ENCODE results near the gene MINAR1.
"Not testable (repeated sequence)": the region's sequence is repeated elsewhere in the genome, so short reads cannot be mapped to it uniquely, and the experiment has no call there.

The MINAR1 gene, protein sequence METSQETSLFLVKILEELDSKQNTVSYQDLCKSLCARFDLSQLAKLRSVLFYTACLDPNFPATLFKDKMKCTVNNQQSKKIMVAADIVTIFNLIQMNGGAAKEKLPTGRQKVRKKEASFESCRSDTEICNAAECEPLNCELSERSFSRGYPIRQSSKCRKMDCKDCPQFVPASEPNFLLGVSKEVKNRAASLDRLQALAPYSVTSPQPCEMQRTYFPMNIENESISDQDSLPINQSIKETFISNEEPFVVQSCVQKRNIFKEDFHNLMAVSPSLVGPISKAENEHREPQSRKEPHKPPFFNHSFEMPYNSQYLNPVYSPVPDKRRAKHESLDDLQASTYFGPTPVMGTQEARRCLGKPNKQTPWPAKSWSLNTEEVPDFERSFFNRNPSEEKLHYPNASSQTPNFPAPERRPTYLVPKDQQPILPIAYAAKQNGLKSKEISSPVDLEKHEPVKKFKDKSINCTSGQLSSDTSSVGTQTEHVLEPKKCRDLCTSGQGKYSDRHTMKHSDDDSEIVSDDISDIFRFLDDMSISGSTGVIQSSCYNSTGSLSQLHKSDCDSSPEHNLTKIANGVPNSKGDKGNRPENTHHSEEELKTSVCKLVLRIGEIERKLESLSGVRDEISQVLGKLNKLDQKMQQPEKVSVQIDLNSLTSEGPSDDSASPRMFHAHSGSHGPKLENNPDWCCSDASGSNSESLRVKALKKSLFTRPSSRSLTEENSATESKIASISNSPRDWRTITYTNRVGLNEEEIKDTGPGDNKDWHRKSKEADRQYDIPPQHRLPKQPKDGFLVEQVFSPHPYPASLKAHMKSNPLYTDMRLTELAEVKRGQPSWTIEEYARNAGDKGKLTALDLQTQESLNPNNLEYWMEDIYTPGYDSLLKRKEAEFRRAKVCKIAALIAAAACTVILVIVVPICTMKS

DNA sequence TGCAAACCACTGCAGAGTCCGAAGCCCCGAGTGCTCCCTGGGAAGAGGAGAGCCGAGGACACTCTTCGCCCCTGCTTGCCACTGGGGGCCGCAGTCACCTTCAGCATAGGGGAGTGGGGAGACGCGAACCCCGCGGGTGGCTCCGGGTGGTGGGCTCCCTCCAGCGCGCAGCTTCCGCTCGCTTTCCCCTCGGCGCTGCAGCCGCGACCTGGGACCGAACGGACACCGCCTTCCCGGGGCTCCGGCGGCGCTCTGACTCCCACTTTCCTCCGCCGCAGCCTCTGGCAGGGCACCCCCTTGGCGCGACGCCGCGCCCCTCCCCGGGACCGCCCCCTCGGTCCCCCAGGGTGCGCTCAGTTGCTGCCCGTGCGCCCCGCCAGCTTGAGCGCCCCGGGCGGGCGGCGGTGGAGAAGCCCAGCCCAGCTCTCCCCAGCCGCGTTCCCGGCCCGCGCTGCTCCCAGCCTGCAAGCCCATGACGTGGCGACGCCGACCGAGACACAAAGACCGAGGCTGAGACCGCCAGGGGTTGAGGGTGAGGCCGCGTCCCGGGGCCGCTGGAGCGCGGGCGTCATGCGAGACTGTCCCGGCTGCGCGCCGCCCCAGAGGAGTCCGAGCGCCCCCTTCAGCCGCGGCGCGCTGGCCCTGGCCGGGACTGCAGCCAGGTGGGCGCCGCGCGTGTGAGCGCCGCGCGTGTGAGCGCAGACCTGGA is at the start of gene MINAR1:
Gene MINAR1, plus strand, starts transcription at position 701 of the 709 bp plus-strand sequence. CDS start 23,812 bp downstream, outside the sequence.
- DNase-seq (ENCODE audit: low spot score) = peak; percentile 60

DNA sequence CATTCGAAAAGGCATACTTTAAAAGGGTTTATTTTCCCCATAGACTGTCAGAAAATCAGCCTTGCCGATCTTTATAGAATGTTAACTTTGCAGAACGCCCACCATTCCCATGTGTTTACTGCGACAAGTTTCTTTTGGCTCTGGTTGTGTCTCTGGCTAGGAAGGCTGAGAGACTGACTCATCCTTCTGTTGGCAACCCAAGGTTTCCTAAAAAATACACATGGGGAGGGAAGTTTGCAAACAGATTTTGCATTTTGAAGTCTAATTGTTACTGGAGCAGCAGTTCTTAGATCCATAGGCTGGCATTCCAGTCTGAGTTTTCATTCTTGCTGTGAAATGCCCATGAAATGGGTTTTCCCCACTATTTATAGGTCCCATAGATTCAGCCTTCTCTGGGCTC is 37.9 kb upstream of the MINAR1 start:
- no peak for DNase-seq (ENCODE audit: low spot score)

DNA sequence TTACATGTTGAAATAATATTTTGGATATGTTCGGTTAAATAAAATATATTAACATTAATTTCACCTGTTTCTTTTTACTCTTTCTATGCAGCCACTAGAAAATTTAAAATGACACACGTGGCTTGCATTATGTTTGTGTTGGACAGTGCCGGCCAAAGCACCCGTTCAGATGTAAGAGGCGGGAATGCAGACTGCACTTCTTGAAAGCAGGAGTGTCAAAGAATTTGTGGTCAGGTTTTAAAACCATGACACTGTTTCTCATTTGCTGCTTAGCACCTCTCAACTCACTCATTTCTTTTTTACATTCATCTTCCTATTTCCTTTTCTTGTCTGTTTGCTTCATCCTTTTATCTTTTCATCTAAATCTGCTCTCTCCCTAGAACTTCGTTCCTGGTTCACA is 35.3 kb upstream of the MINAR1 start:
- no peak for DNase-seq (ENCODE audit: low spot score)

GRCh38 chr15:79397269-79397910 is 34.7 kb upstream of the MINAR1 start:
- DNase-seq (ENCODE audit: low spot score) = no peak

GRCh38 chr15:79399606-79400005 is 32.5 kb upstream of the MINAR1 start:
- no peak for DNase-seq (ENCODE audit: low spot score)

DNA sequence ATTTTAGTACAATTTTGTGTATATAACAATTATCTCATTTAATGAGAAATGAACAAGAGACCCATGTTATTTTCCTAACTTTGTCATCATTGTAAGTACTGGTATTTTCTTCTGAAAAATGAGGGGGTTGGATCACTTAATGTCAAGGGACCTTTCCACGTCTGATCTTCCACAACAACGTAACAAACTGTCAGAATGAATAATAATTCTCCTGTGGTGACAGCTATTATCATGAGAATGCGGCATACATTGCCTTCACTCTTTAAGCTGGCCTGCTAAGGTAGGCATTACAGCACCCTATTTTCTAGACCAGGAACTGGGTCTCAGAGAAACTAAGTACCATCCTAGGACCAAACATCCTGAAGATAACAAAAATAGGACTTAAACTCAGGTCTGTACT is 31.5 kb upstream of the MINAR1 start:
- no peak for DNase-seq (ENCODE audit: low spot score)

GRCh38 chr15:79401301-79401700 is 30.8 kb upstream of the MINAR1 start:
- DNase-seq (ENCODE audit: low spot score) = no peak

DNA sequence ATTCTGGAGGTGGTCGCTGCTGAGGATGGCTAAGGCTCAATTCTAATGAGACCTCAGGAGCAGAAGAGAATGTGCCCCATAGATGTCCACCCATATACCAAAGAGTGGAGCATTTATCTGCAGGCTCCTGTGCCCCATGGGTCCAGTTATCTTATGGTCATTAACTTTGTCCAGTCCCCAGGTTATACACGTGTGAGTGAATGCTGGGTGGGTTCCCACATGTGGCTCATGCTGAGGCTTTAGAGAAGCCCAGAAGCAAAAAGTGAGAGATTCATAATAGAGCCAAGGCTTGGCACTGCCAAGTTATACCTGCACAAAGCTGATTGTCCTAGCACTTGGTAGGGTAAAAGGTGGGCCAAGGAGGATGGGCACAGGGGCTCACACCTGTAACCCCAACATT is 30.0 kb upstream of the MINAR1 start:
- DNase-seq (ENCODE audit: low spot score) = no peak

DNA sequence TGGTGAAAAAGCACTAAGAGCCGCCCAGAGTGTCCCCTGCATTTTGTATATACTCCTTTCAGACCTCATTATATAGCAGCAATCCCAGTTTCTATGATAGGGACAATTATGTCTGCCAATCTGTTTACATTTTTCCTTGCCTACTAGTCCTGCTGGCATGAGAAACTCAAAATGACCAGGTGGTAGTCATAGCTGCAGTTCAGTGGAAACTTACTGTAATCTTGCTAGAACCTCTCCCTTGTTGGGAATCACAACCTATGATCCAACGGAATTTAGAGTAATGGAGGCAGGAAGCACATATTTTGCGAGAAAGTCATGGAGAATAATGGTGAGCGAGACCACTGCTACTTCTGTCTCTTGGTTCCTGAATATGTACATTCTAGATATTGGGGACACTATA is 28.6 kb upstream of the MINAR1 start:
- no peak for DNase-seq (ENCODE audit: low spot score)

DNA sequence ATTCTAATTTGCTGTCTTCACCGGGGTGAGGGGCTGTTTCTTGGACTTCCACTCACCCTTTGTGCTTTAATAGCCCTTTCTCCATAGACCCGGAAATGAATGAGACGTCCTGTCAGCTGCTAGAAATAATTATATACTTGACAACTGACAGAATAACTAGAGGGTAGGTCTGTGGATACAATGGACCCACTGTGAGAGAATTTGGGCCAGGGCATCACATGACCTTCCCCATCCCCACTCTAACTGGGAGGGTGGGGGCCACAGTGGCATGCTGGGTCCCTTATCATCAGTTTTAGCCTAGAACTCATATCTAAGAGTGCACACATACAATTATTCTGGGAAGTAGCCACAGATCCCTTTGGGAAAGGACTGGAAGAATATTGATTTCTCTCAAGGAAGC is 25.9 kb upstream of the MINAR1 start:
- DNase-seq (ENCODE audit: low spot score) = no peak

- peak; percentile 25 for DNase-seq (ENCODE audit: low spot score)
Measured at GRCh38 chr15:79408041-79408440, 24.1 kb upstream of the MINAR1 start.

DNA sequence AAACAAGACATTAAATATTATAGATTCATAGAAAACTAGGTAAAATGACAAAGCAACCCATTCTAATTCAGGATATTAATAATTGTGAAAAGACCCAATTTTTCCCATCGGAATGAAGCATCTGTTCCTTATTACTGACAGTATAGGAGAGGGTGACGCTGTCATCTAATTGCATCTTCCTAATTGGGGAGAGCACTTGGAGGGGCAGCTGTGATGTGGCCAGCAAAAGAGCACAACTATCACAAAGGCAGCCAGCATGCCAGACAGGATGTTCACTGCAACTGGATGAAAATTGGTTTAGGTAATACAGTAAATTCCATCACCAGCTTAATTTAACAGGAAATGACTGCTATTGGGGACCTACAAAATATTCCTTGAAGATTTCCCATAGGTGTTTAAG is 21.9 kb upstream of the MINAR1 start:
- DNase-seq (ENCODE audit: low spot score) = no peak

- DNase-seq (ENCODE audit: low spot score) = no peak
Measured at GRCh38 chr15:79412010-79412409, 20.1 kb upstream of the MINAR1 start.

GRCh38 chr15:79412429-79412828 is 19.7 kb upstream of the MINAR1 start:
- no peak for DNase-seq (ENCODE audit: low spot score)

DNA sequence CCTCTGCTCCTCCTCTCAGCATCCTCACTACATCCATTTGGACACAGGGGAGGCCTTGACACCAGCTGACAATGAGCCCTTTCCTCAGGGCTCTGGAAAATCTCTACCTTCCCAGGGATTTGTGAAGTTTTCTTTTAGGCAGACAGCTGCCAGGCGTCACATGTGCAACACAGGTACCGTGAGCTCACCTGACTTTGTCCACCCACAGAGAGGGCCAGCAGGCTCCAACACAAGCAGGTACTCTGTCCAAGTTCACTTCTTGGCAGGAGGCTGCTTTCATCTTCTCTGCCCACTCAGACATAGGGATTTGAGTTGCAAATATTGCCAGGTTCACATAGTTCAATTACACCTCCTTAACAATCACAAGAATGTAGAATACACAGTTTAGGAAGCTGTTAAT is 15.3 kb upstream of the MINAR1 start:
- no peak for DNase-seq (ENCODE audit: low spot score)

GRCh38 chr15:79418693-79419279 is 13.3 kb upstream of the MINAR1 start:
- DNase-seq (ENCODE audit: low spot score) = no peak

GRCh38 chr15:79425591-79426295 is 6.4 kb upstream of the MINAR1 start:
- DNase-seq (ENCODE audit: low spot score) = no peak

GRCh38 chr15:79426899-79427298 is 5.2 kb upstream of the MINAR1 start:
- DNase-seq (ENCODE audit: low spot score) = not testable (repeated sequence)

- no peak for DNase-seq (ENCODE audit: low spot score)
Measured at GRCh38 chr15:79427781-79428598, 4.1 kb upstream of the MINAR1 start.
